MM.1S (cell line): ENCODE results near the gene PARP16.

ENCODE experiments used
- EZH2 ChIP-seq: fragments of 300-600 bp; sonication (generic); optimal IDR thresholded peaks from 2 replicates; pipeline ENCODE3; 2017; ENCODE audit warnings: low read depth, mild to moderate bottlenecking, antibody characterized with exemption, low read length, mixed read lengths
- TF ChIP-seq, protein P1 (sequence below): fragments of 300-600 bp; sonication (generic); IDR thresholded peaks from 2 replicates; pipeline ENCODE4 v1.5.1; 2016; ENCODE audit warnings: antibody characterized with exemption, low read length, mixed read lengths

DNA sequence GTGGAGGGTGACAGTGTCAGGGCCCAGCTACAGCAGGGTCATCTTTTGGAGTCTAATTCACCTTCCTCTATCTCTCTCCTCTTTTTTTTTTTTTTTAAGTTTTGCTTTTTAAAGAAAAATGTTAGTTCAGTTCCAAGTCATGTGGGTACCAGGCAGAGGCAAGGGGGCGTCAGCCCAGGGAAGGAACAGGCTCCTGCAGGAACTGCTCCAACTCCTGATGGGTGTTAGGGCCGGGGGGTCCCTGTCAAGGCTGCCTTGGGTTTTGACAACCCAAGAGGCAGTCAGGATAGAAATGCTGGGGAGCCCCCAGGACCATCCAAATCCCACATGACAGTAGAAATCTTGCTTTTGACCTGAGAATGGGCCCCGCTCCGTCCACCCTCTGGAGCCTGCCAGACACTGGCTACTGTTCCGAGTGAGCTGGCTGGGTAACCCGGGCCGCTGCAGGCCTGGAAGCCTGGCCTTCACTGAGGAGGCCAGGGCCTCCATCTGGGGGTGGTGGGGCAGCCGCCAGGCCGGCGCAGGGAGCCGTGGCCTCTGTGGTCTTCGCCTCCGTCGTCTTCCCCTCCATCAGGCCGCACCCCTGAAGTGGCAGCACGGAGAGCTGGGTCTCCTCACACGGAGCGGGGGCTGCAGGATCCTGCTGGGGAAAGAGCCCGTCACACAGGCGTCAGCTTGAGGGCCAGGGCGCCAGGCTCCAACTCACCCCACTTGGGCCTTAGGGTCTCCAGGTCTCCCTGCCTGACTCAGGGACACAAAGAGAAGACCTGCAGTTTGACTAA is 42.0 kb upstream of the PARP16 start:
- TF ChIP-seq, protein P1, sequence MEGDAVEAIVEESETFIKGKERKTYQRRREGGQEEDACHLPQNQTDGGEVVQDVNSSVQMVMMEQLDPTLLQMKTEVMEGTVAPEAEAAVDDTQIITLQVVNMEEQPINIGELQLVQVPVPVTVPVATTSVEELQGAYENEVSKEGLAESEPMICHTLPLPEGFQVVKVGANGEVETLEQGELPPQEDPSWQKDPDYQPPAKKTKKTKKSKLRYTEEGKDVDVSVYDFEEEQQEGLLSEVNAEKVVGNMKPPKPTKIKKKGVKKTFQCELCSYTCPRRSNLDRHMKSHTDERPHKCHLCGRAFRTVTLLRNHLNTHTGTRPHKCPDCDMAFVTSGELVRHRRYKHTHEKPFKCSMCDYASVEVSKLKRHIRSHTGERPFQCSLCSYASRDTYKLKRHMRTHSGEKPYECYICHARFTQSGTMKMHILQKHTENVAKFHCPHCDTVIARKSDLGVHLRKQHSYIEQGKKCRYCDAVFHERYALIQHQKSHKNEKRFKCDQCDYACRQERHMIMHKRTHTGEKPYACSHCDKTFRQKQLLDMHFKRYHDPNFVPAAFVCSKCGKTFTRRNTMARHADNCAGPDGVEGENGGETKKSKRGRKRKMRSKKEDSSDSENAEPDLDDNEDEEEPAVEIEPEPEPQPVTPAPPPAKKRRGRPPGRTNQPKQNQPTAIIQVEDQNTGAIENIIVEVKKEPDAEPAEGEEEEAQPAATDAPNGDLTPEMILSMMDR = no peak
- no peak for TF ChIP-seq EZH2
